GM12892 (cell line): Measurements from ENCODE around the gene HOGA1.

Source experiments
- POLR2A ChIP-seq: IDR thresholded peaks from 2 replicates; pipeline ENCODE4 v1.6.1; 2011; ENCODE audit warnings: low read depth, low read length, control low read depth
- POLR2AphosphoS5 ChIP-seq: IDR thresholded peaks from 2 replicates; pipeline ENCODE4 v1.6.1; 2011; ENCODE audit warnings: low read depth, low read length, control low read depth

GRCh38 chr10:97611473-97611872 is 27.3 kb downstream of the HOGA1 start:
- TF ChIP-seq POLR2A (no peak), POLR2AphosphoS5 (no peak)
